Gastroesophageal sphincter (tissue), 4 donors: Measurements from ENCODE around the gene ADAM12. TPM values are rescaled to one million over a fixed set of nuclear protein-coding genes. Genes with fewer than 3 reads are reported as not detected.

ENCODE experiments used
- ATAC-seq: fragments of 150-250 bp; one replicate; pipeline ENCODE4 v1.9.1; 2016; ENCODE audit warnings: mild to moderate bottlenecking, moderate library complexity
- H3K27ac ChIP-seq, 4 donors: fragments of 200-600 bp; sonication (generic) in 3 of 4; 1 replicate in 3 of 4; 2 replicates in 1 of 4; pipeline ENCODE4 v1.5.1; 2016 to 2019
- H3K27me3 ChIP-seq: fragments of 200-600 bp; sonication (generic); one replicate; pipeline ENCODE4 v1.5.1; 2019
- H3K36me3 ChIP-seq, 2 donors: fragments of 200-600 bp; sonication (generic); one replicate each; pipeline ENCODE4 v1.5.1; 2019; ENCODE audit warnings: control low read depth in 1 of 2
- H3K4me1 ChIP-seq, 3 donors: fragments of 200-600 bp; sonication (generic); 1 replicate in 2 of 3; 2 replicates in 1 of 3; pipeline ENCODE4 v1.5.1; 2016 to 2019; ENCODE audit warnings: control low read depth in 2 of 3
- H3K4me3 ChIP-seq, 2 donors: fragments of 200-600 bp; sonication (generic); one replicate each; pipeline ENCODE4 v1.5.1; 2019; ENCODE audit warnings: mild to moderate bottlenecking in 1 of 2, moderate library complexity in 1 of 2
- H3K9me3 ChIP-seq, 3 donors: fragments of 200-600 bp; sonication (generic); one replicate each; pipeline ENCODE4 v1.5.1; 2017 to 2019; ENCODE audit warnings: control low read depth in 2 of 3
- CTCF ChIP-seq, 4 experiments: fragments of 200-600 bp in 2 of 4; fragments of 450-650 bp in 2 of 4; sonication (generic) in 1 of 4; IDR thresholded peaks; one replicate each; pipeline ENCODE4 v1.5.1; 2017 to 2019; ENCODE audit warnings: antibody characterized with exemption in 4 of 4, mild to moderate bottlenecking in 2 of 4, moderate library complexity in 2 of 4
- EP300 ChIP-seq: sonication (generic); formaldehyde crosslinking; IDR thresholded peaks from one replicate; pipeline ENCODE4 v1.6.1; 2017; ENCODE audit warnings: antibody characterized with exemption, mild to moderate bottlenecking
- POLR2A ChIP-seq, 2 donors: fragments of 450-650 bp; IDR thresholded peaks; one replicate each; pipeline ENCODE4 v1.6.1; 2017; ENCODE audit warnings: antibody characterized with exemption in 2 of 2, mild to moderate bottlenecking in 2 of 2, moderate library complexity in 1 of 2
- POLR2AphosphoS5 ChIP-seq: sonication (generic); formaldehyde crosslinking; IDR thresholded peaks from one replicate; pipeline ENCODE4 v1.6.1; 2017; ENCODE audit warnings: antibody characterized with exemption
- WGBS, 2 donors: methylation state at CpG; one replicate each; pipeline ENCODE4 v1.1.5; 2018; ENCODE audit warnings: low coverage in 1 of 2; 5-methylcytosine and 5-hydroxymethylcytosine counted together
- total RNA-seq, 4 donors: library from RNA; depleted of rRNA; stranded (reverse); fragments of >200 nt; gene quantifications; one replicate each; pipeline ENCODE4 v1.1.0, GENCODE V29; 2016

ADAM12 gene
- total RNA-seq, 4 donors from 2014 or later = 0.27 to 1.2 (median 0.89) TPM

DNA sequence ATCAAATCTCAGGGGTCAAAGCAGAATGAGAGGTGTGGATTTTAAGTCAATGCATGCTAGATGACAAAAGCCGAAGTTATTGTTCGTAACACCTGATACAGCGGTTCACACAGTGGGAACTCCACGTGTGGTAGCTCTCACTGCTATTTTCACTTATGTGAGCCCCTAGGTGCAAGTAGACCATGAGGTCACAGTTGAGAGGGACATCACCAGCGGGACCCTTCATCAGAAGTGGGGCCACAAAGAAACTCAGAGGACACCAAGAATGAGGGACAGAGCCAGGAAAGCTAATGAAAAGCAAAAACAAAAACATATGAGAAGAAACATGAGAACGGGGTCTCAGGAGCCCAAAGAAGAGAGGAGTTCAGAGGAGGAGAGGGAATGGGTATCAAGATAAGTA is 63.5 kb downstream of the ADAM12 start:
- no peaks in the 10 kb centered on the region for H3K4me1 ChIP-seq
- WGBS, 2 donors = 89 to 96% methylated on average over 5 to 6 of the region's 6 CpGs
- H3K36me3 ChIP-seq = no peaks in the 10 kb centered on the region
- TF ChIP-seq POLR2AphosphoS5 (no peak), POLR2A (IDR thresholded peaks at IDR 0.05) (no peak), EP300 (no peak), CTCF (IDR thresholded peaks at IDR 0.05) (no peak)
- no peak overlapping the region for H3K27ac ChIP-seq
- H3K27me3 ChIP-seq = no peaks in the 10 kb centered on the region
- no peaks in the 10 kb centered on the region for H3K9me3 ChIP-seq
- no peak for ATAC-seq
- no peak overlapping the region for H3K4me3 ChIP-seq

DNA sequence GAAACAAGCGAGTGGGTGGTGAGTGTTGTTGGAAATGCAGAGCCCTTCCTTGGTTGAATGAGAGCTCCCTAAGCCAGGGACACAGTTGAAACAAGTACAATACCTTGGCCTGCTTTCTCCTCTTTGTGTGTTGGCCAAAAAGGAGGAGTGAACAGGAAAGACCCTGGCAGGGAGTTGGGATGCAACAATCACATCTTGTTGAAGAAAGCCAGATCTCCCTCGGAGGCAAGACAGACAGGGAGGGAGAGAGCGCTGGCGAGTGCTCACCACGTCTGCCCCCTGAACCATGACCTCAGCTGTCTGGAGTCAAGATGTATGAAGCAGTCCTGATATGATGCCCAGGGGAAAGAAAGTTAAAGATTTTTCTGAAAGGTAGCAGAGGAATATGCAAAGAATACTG is 66.8 kb downstream of the ADAM12 start:
- ATAC-seq = no peak

GRCh38 chr10:126317751-126318150 is 70.5 kb downstream of the ADAM12 start:
- Histone ChIP-seq H3K9me3 (no peaks in the 10 kb centered on the region), H3K36me3 (no peaks in the 10 kb centered on the region), H3K4me3 (no peak overlapping the region), H3K27ac (no peak overlapping the region), H3K27me3 (peaks cover 4% of the 10 kb centered on the region), H3K4me1 (no peaks in the 10 kb centered on the region)
- TF ChIP-seq POLR2AphosphoS5 = no peak
- no peak for ATAC-seq
- WGBS, 2 donors = 59 to 90% methylated on average over 3 of the region's 3 CpGs

More for the DNA sequence above, 66.8 kb downstream of the ADAM12 start:
- 18 to 44% methylated on average over 1 to 5 of the region's 5 CpGs for WGBS, 2 donors
- H3K27ac ChIP-seq = no peak overlapping the region
- no peak overlapping the region for H3K4me3 ChIP-seq
- no peaks in the 10 kb centered on the region for H3K36me3 ChIP-seq
- no peaks in the 10 kb centered on the region for H3K27me3 ChIP-seq
- TF ChIP-seq CTCF (IDR thresholded peaks at IDR 0.05) (no peak), POLR2A (IDR thresholded peaks at IDR 0.05) (no peak), POLR2AphosphoS5 (no peak)
- H3K9me3 ChIP-seq = no peaks in the 10 kb centered on the region
- H3K4me1 ChIP-seq = no peaks in the 10 kb centered on the region

DNA sequence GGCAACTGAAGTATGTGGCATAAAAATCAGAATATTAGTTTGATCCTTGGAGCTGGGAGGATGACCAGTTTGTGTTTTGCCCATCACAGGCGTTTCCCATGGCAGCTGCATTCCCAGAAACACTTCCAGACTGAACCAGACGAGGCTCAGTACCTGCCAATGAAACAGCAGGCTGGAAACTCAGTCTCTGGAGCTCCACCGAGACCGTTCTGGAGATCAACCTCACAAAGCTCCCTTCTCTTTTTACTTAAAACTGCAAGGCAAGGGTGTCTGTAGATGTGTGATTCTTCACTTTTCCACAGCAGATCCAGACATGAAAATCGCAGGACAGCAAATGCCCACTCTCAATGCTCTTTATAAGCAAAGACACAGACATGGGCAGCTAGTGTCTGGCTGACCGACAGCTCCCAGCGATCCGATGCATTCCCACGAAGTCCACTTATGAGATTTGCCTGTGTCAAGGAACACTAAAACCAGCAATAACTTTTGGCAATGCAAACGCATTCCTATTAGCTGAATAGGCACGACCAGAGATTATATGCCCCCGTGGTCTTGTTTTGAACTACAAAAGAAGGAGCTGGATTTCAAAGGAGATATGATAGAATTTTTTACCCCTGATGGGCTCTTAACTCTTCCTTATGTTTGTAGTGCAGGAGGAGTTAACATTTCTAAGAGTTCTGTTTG is 72.6 kb downstream of the ADAM12 start:
- Histone ChIP-seq H3K36me3 (no peaks in the 10 kb centered on the region), H3K27me3 (peaks cover 12% of the 10 kb centered on the region), H3K27ac (no peak overlapping the region), H3K4me3 (no peak overlapping the region), H3K4me1 (no peaks in the 10 kb centered on the region), H3K9me3 (no peaks in the 10 kb centered on the region)
- WGBS, 2 donors = 16 to 31% methylated on average over 7 to 8 of the region's 12 CpGs
- ATAC-seq = no peak
- TF ChIP-seq POLR2AphosphoS5 (no peak), POLR2A (IDR thresholded peaks at IDR 0.05) (no peak), CTCF (IDR thresholded peaks at IDR 0.05) (no peak)

DNA sequence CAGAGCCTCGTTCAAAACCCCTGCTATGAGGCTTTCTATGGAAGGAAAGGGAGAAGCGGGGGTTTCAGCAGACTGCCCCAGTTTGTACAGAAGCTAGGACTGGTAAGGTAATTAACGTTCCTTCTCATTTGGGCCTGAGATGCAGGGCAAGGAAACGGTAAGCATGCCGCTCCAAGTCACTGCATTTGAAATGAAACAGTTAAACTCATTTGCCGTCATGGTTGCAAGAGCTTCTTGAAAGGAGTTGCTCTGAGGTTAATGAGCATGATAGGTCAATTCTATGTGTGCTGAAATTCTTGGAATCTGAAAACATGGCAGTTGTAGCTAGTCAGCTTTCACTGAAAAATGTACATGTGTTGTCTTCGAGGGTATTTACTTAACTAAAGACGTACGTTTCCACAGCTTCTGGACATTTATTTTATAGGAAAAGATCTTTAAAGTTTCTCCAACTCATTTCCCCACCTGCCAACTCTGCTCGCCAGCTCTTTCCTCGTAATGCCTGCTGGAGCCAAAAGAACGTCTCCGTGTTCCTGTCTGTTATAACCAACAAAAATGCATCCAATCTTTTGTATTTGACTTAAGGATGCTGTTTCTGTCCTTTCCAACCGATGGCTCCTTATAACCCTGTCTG is 73.3 kb downstream of the ADAM12 start:
- peaks cover 16% of the 10 kb centered on the region for H3K27me3 ChIP-seq

DNA sequence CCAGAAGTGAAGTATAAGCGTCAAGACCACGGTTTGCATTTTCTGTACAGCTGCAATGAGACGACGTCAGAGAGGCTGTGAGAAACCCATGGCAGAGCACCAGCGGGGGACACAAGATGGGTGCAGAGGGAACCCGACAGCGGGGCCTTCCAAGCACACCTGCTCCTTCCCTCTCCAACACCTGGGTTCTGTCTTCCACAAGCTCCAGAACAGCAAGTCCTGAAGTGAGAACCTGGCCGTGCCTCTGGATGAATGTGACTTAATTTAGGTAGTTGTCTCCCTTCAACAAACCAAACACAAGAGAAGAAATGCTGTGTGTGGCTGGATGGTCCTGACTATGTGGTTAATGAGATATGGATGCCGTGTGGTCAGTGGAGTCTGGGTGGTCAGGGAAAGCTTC is 76.1 kb downstream of the ADAM12 start:
- Histone ChIP-seq H3K4me1 (no peaks in the 10 kb centered on the region), H3K27ac (no peak overlapping the region), H3K9me3 (no peaks in the 10 kb centered on the region), H3K36me3 (no peaks in the 10 kb centered on the region), H3K27me3 (peaks cover 29% of the 10 kb centered on the region), H3K4me3 (no peak overlapping the region)
- WGBS, 2 donors = 93 to 94% methylated on average over 9 of the region's 9 CpGs
- no peak for ATAC-seq
- TF ChIP-seq CTCF (IDR thresholded peaks at IDR 0.05) (no peak), POLR2AphosphoS5 (no peak), EP300 (no peak), POLR2A (IDR thresholded peaks at IDR 0.05) (no peak)

More for the DNA sequence above, 73.3 kb downstream of the ADAM12 start:
- no peak for TF ChIP-seq POLR2AphosphoS5
- ATAC-seq = no peak
- no peaks in the 10 kb centered on the region for H3K4me1 ChIP-seq
- H3K4me3 ChIP-seq = no peak overlapping the region
- 64 to 74% methylated on average over 11 to 12 of the region's 14 CpGs for WGBS, 2 donors
- H3K9me3 ChIP-seq = no peaks in the 10 kb centered on the region
- no peak overlapping the region for H3K27ac ChIP-seq
- no peaks in the 10 kb centered on the region for H3K36me3 ChIP-seq
